ENCODE data around the gene MST1R. TPM values are rescaled to one million over a fixed set of nuclear protein-coding genes. Genes with fewer than 3 reads are reported as not detected.

The MST1R gene
- total and polyA plus RNA-seq, 9 of the 15 experiments (the other 6 are each of a cell fraction or from before 2014, with no cell fraction given), result 1.3 to 10.0 (median 3.8) TPM

- TF ChIP-seq ZNF592 (IDR thresholded peaks at IDR 0.05) (peak; percentile 76; the same call in 1 of the 2 replicates), EHMT2 (IDR thresholded peaks at IDR 0.05) (no peak), C11orf30 (IDR thresholded peaks at IDR 0.05; ENCODE audit: low read depth) (peak; percentile 73), ZNF175 (CRISPR knock-in tag; IDR thresholded peaks at IDR 0.05; ENCODE audit: low read depth) (peak; percentile 54; the same call in 1 of the 2 replicates), TOE1 (IDR thresholded peaks at IDR 0.05; ENCODE audit: borderline replicate concordance) (peak; percentile 40; the same call in 1 of the 2 replicates), TOE1 (CRISPR knock-in tag; IDR thresholded peaks at IDR 0.05; ENCODE audit: borderline replicate concordance, low read depth) (no peak), NFYB (IDR thresholded peaks at IDR 0.05; ENCODE audit: extremely low read depth, insufficient read length) (peak; percentile 70), SP1 (CRISPR knock-in tag; IDR thresholded peaks at IDR 0.05) (peak; percentile 56; the same call in 1 of the 2 replicates), NKRF (IDR thresholded peaks at IDR 0.05; ENCODE audit: borderline replicate concordance) (peak; percentile 94), XRCC3 (IDR thresholded peaks at IDR 0.05) (no peak), ZBTB2 (IDR thresholded peaks at IDR 0.05) (peak; percentile 45; the same call in 1 of the 2 replicates), ID3 (CRISPR knock-in tag; IDR thresholded peaks at IDR 0.05) (no peak), ID3 (tag; IDR thresholded peaks at IDR 0.05) (no peak)
Observed at GRCh38 chr3:49939858-49940666, 36.4 kb upstream of the MST1R start, which contains the start of gene RBM6 (continued).
